ENCODE results near the gene GRWD1.

DNA sequence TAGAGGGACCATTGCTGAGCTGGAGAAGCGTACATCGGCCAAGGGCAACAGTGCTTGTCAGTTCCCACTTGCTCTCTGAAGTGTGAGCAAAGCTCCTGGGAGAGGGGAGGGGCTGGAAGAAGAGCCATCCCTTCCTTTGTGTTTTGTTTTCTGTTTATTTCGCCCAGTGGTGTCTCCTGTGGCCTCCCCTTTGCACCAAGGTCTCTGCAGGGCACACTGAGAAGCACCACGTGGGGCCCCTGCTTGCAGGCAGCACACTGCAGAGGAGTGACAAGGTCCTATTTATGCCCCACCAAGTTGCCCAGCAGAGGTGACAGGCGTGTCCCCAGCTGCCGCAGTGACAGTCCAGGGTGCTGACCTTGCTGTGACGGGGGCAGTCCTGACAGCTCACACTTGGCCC is 28.4 kb upstream of the GRWD1 start:
- TF ChIP-seq RAD21 (conservative IDR thresholded peaks at IDR 0.05 in 1 of 2, IDR thresholded peaks at IDR 0.05 in 1 of 2): no peak
- no peak for TF ChIP-seq PHF8 (IDR thresholded peaks at IDR 0.05; ENCODE audit: borderline replicate concordance, low read depth)
- TF ChIP-seq, protein P1, sequence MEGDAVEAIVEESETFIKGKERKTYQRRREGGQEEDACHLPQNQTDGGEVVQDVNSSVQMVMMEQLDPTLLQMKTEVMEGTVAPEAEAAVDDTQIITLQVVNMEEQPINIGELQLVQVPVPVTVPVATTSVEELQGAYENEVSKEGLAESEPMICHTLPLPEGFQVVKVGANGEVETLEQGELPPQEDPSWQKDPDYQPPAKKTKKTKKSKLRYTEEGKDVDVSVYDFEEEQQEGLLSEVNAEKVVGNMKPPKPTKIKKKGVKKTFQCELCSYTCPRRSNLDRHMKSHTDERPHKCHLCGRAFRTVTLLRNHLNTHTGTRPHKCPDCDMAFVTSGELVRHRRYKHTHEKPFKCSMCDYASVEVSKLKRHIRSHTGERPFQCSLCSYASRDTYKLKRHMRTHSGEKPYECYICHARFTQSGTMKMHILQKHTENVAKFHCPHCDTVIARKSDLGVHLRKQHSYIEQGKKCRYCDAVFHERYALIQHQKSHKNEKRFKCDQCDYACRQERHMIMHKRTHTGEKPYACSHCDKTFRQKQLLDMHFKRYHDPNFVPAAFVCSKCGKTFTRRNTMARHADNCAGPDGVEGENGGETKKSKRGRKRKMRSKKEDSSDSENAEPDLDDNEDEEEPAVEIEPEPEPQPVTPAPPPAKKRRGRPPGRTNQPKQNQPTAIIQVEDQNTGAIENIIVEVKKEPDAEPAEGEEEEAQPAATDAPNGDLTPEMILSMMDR (IDR thresholded peaks at IDR 0.05): no peak
- no peak for TF ChIP-seq HEYL (CRISPR knock-in tag; IDR thresholded peaks at IDR 0.05)
- no peak for TF ChIP-seq BHLHE40 (IDR thresholded peaks at IDR 0.05; ENCODE audit: low read depth, low read length)
- no peak for TF ChIP-seq EHMT2 (IDR thresholded peaks at IDR 0.05; ENCODE audit: low read depth)
- no peak for TF ChIP-seq EHF (CRISPR knock-in tag; IDR thresholded peaks at IDR 0.05)
- no peak for TF ChIP-seq POLR2A (IDR thresholded peaks at IDR 0.05; ENCODE audit: low read length)
- TF ChIP-seq JUN (IDR thresholded peaks at IDR 0.05): no peak
- TF ChIP-seq SREBF2 (IDR thresholded peaks at IDR 0.05): no peak
- TF ChIP-seq, protein P2, sequence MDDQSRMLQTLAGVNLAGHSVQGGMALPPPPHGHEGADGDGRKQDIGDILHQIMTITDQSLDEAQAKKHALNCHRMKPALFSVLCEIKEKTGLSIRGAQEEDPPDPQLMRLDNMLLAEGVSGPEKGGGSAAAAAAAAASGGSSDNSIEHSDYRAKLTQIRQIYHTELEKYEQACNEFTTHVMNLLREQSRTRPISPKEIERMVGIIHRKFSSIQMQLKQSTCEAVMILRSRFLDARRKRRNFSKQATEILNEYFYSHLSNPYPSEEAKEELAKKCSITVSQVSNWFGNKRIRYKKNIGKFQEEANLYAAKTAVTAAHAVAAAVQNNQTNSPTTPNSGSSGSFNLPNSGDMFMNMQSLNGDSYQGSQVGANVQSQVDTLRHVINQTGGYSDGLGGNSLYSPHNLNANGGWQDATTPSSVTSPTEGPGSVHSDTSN (IDR thresholded peaks at IDR 0.05): no peak
- TF ChIP-seq CHD2 (IDR thresholded peaks at IDR 0.05; ENCODE audit: low read length, partially characterized antibody): no peak
